Peyer's patch (tissue), 4 donors: Measurements from ENCODE around the gene PIPOX. TPM values are rescaled to one million over a fixed set of nuclear protein-coding genes. Genes with fewer than 3 reads are reported as not detected.
"Not testable (repeated sequence)": the region's sequence is repeated elsewhere in the genome, so short reads cannot be mapped to it uniquely, and the experiment has no call there.

ENCODE experiments used
- DNase-seq, 3 donors: peaks; one replicate each; pipeline ENCODE4 v3.0.0-alpha.2; 2017 to 2019
- H3K27ac ChIP-seq, 4 donors: fragments of 200-600 bp; sonication (generic); one replicate each; pipeline ENCODE4 v1.5.1; 2016 to 2019
- H3K27me3 ChIP-seq, 2 donors: fragments of 200-600 bp; sonication (generic); one replicate each; pipeline ENCODE4 v1.5.1; 2019
- H3K36me3 ChIP-seq, 3 donors: fragments of 200-600 bp; sonication (generic); one replicate each; pipeline ENCODE4 v1.5.1; 2016 to 2019
- H3K4me1 ChIP-seq, 4 donors: fragments of 200-600 bp; sonication (generic); one replicate each; pipeline ENCODE4 v1.5.1; 2016 to 2019
- H3K4me3 ChIP-seq, 4 donors: fragments of 200-600 bp; sonication (generic); 1 replicate in 3 of 4; 2 replicates in 1 of 4; pipeline ENCODE4 v1.5.1; 2016 to 2019; ENCODE audit warnings: mild to moderate bottlenecking in 1 of 4
- H3K9me3 ChIP-seq, 4 donors: fragments of 200-600 bp; sonication (generic); one replicate each; pipeline ENCODE4 v1.5.1; 2016 to 2019; ENCODE audit warnings: mild to moderate bottlenecking in 1 of 4
- CTCF ChIP-seq, 6 experiments: fragments of 450-650 bp in 4 of 6; fragments of 200-600 bp in 2 of 6; sonication (generic) in 1 of 6; IDR thresholded peaks; one replicate each; pipeline ENCODE4 v1.5.1; 2017 to 2019; ENCODE audit warnings: antibody characterized with exemption in 6 of 6, mild to moderate bottlenecking in 3 of 6, moderate library complexity in 1 of 6
- POLR2A ChIP-seq, 2 donors: fragments of 450-650 bp; IDR thresholded peaks; one replicate each; pipeline ENCODE4 v1.5.1; 2017; ENCODE audit warnings: antibody characterized with exemption in 2 of 2, mild to moderate bottlenecking in 2 of 2, moderate library complexity in 2 of 2
- total RNA-seq, 4 donors: library from RNA; depleted of rRNA; stranded (reverse); fragments of >200 nt; gene quantifications; one replicate each; pipeline ENCODE4 v1.1.0, GENCODE V29; 2016

The PIPOX gene
- total RNA-seq, 4 donors from 2014 or later = 3.2 to 5.2 (median 4.8) TPM; not detected in 1

- Histone ChIP-seq H3K4me3 (no peak overlapping the region), H3K27me3 (no peaks in the 10 kb centered on the region), H3K9me3 (no peaks in the 10 kb centered on the region), H3K27ac (no peak overlapping the region), H3K4me1 (no peaks in the 10 kb centered on the region), H3K36me3 (peaks cover 0 to 94% (median 0%) of the 10 kb centered on the region in 3 donors)
- TF ChIP-seq CTCF (IDR thresholded peaks at IDR 0.05) = no peak
- no peak for TF ChIP-seq POLR2A (IDR thresholded peaks at IDR 0.05)
- no peak for DNase-seq
Measured at GRCh38 chr17:29086628-29087332, 43.8 kb downstream of the PIPOX start.

- H3K36me3 ChIP-seq = peaks cover 0 to 94% (median 0%) of the 10 kb centered on the region in 3 donors
- not testable (repeated sequence) for H3K27me3 ChIP-seq, H3K4me1 ChIP-seq, H3K9me3 ChIP-seq, DNase-seq, H3K27ac ChIP-seq, H3K4me3 ChIP-seq
Measured at GRCh38 chr17:29088782-29089181, 45.8 kb downstream of the PIPOX start.

- H3K4me3 ChIP-seq = no peak overlapping the region
- H3K27ac ChIP-seq = no peak overlapping the region
- H3K9me3 ChIP-seq = no peaks in the 10 kb centered on the region
- H3K36me3 ChIP-seq = peaks cover 0 to 99% (median 0%) of the 10 kb centered on the region in 3 donors
- DNase-seq = no peak
- no peaks in the 10 kb centered on the region for H3K4me1 ChIP-seq
- TF ChIP-seq POLR2A (IDR thresholded peaks at IDR 0.05) = no peak
- no peak for TF ChIP-seq CTCF (IDR thresholded peaks at IDR 0.05)
- no peaks in the 10 kb centered on the region for H3K27me3 ChIP-seq
Measured at GRCh38 chr17:29089601-29090044, 46.7 kb downstream of the PIPOX start.

- TF ChIP-seq CTCF (IDR thresholded peaks at IDR 0.05) = no peak
- no peak for TF ChIP-seq POLR2A (IDR thresholded peaks at IDR 0.05)
- Histone ChIP-seq H3K27ac (no peak overlapping the region), H3K4me1 (no peaks in the 10 kb centered on the region), H3K27me3 (no peaks in the 10 kb centered on the region), H3K9me3 (no peaks in the 10 kb centered on the region), H3K36me3 (peaks cover 0 to 99% (median 0%) of the 10 kb centered on the region in 3 donors), H3K4me3 (no peak overlapping the region)
- no peak for DNase-seq
Measured at GRCh38 chr17:29090108-29090507, 47.2 kb downstream of the PIPOX start.

- Histone ChIP-seq H3K36me3 (peaks cover 0 to 99% (median 0%) of the 10 kb centered on the region in 3 donors), H3K4me1 (no peaks in the 10 kb centered on the region), H3K9me3 (no peaks in the 10 kb centered on the region), H3K27ac (no peak overlapping the region), H3K4me3 (no peak overlapping the region), H3K27me3 (no peaks in the 10 kb centered on the region)
- DNase-seq = no peak
- no peak for TF ChIP-seq CTCF (IDR thresholded peaks at IDR 0.05)
- TF ChIP-seq POLR2A (IDR thresholded peaks at IDR 0.05) = no peak
Measured at GRCh38 chr17:29090750-29091605, 48.0 kb downstream of the PIPOX start.
